K562 (cell line): ENCODE data around the gene DNAJC30. TPM values are rescaled to one million over a fixed set of nuclear protein-coding genes. Genes with fewer than 3 reads are reported as not detected.
A peak's percentile ranks its signal among the peaks of the same experiment; 100 is the strongest.

Experiments used
- BCLAF1 ChIP-seq, 2 experiments: fragments of 450-650 bp in 1 of 2; IDR thresholded peaks; 2 replicates each; pipeline ENCODE4 v1.6.1; 2011 to 2017; ENCODE audit warnings: low read depth in 2 of 2, antibody characterized with exemption in 1 of 2, borderline replicate concordance in 1 of 2, low read length in 1 of 2, mild to moderate bottlenecking in 1 of 2, mixed read lengths in 1 of 2; ENCODE audit not compliant: control insufficient read depth in 1 of 2
- GABPA ChIP-seq: fragments of 200-800 bp; sonication (Bioruptor generic); conservative IDR thresholded peaks from 2 replicates; pipeline ENCODE4 v1.6.1; 2016; ENCODE audit warnings: low read depth, missing genetic modification characterization, missing compliant biosample characterization
- MAFK ChIP-seq: IDR thresholded peaks from 2 replicates; pipeline ENCODE4 v1.6.1; 2011; ENCODE audit warnings: low read length, improper control_type of control experiment
- MEF2D ChIP-seq: conservative IDR thresholded peaks from 2 replicates; pipeline ENCODE4 v1.6.1; 2016; ENCODE audit warnings: low read depth, missing genetic modification characterization, missing compliant biosample characterization
- POU5F1 ChIP-seq: fragments of 150-350 bp; IDR thresholded peaks from 2 replicates; pipeline ENCODE4 v1.6.1; 2014; ENCODE audit warnings: borderline replicate concordance, low read length, low read depth, mild to moderate bottlenecking; ENCODE audit not compliant: partially characterized antibody
- RAD51 ChIP-seq: fragments of 450-650 bp; IDR thresholded peaks from 2 replicates; pipeline ENCODE4 v1.7.1; 2016; ENCODE audit warnings: low read depth, mild to moderate bottlenecking, borderline replicate concordance
- RBM39 ChIP-seq: fragments of 200-400 bp; formaldehyde crosslinking; optimal IDR thresholded peaks from 2 replicates; pipeline ENCODE3; 2018; ENCODE audit warnings: low read depth, low read length
- SAFB ChIP-seq: fragments of 200-400 bp; formaldehyde crosslinking; IDR thresholded peaks from 2 replicates; pipeline ENCODE4 v1.6.1; 2017; ENCODE audit warnings: low read depth, low read length, borderline replicate concordance
- XRCC5 ChIP-seq: fragments of 200-400 bp; formaldehyde crosslinking; IDR thresholded peaks from 2 replicates; pipeline ENCODE4 v1.6.1; 2017; ENCODE audit warnings: low read depth, mild to moderate bottlenecking, low read length
- ZNF197 ChIP-seq: fragments of 200-800 bp; sonication (Bioruptor generic); IDR thresholded peaks from 2 replicates; pipeline ENCODE4 v1.6.1; 2016; ENCODE audit warnings: low read depth, missing genetic modification characterization, missing compliant biosample characterization
- ZNF311 ChIP-seq: fragments of 250-450 bp; sonication (Bioruptor Pico); IDR thresholded peaks from 2 replicates; pipeline ENCODE4 v1.4.0; 2020; ENCODE audit warnings: mild to moderate bottlenecking, moderate library complexity
- ZNF561 ChIP-seq: fragments of 450-650 bp; formaldehyde crosslinking; conservative IDR thresholded peaks from 2 replicates; pipeline ENCODE4 v1.4.0; 2020; ENCODE audit warnings: mild to moderate bottlenecking, moderate library complexity
- ZNF696 ChIP-seq: fragments of 250-450 bp; sonication (Bioruptor Pico); conservative IDR thresholded peaks from 2 replicates; pipeline ENCODE4 v1.4.0; 2020; ENCODE audit warnings: mild to moderate bottlenecking, moderate library complexity
- polyA plus RNA-seq, 8 experiments: library from polyadenylated mRNA; depleted of rRNA in 4 of 8; stranded (reverse) in 5 of 8; unstranded in 3 of 8; fragments of >200 nt; fragmentation: Nextera tagmentation in 2 of 8; fragmentation: Illumina TruSeq in 1 of 8; extraction: Ambion mirVana in 2 of 8; extraction: Trizol in 1 of 8; gene quantifications; 2 replicates each; pipeline versions ENCODE4 v1.2.1 to v1.2.3, GENCODE V29; 2011 to 2014; ENCODE audit warnings: inconsistent platforms in 1 of 8, missing spikeins in 1 of 8
- total RNA-seq, 7 experiments: library from RNA; depleted of rRNA in 6 of 7; stranded (reverse); fragments of >200 nt in 6 of 7; fragmentation: Illumina TruSeq in 2 of 7; extraction: Trizol in 2 of 7; gene quantifications; 2 replicates each; pipeline versions ENCODE4 v1.2.1 to v1.2.3, GENCODE V29; 2011 to 2021; ENCODE audit warnings: low replicate concordance in 1 of 7
- TF ChIP-seq, protein P1 (sequence below): fragments of 250-450 bp; sonication (Bioruptor Pico); IDR thresholded peaks from 2 replicates; pipeline ENCODE4 v1.4.0; 2020
- TF ChIP-seq, protein P2 (sequence below): conservative IDR thresholded peaks from 2 replicates; pipeline ENCODE4 v1.6.1; 2011; ENCODE audit warnings: low read depth, mild to moderate bottlenecking, low read length; ENCODE audit not compliant: control insufficient read depth
- TF ChIP-seq, protein P3 (sequence below): IDR thresholded peaks from 2 replicates; pipeline ENCODE4 v1.6.1; 2016; ENCODE audit warnings: missing genetic modification characterization, missing compliant biosample characterization
- TF ChIP-seq, protein P4 (sequence below): fragments of 150-350 bp; conservative IDR thresholded peaks from 2 replicates; pipeline ENCODE4 v1.6.1; 2014; ENCODE audit warnings: low read length

Gene DNAJC30
- total and polyA plus RNA-seq, 9 of the 15 experiments (the other 6 are each of a cell fraction or from before 2014, with no cell fraction given) = 1.1 to 11.3 (median 4.6) TPM

- TF ChIP-seq SAFB (peak; percentile 30; the same call in 1 of the 2 replicates), ZNF561 (CRISPR knock-in tag) (no peak), RBM39 (no peak), ZNF696 (CRISPR knock-in tag) (no peak), XRCC5 (0 out of 2 replicates have a peak, but pooled peaks have one; percentile 12), ZNF311 (CRISPR knock-in tag) (no peak), ZNF197 (CRISPR knock-in tag) (no peak), MEF2D (tag) (no peak), POU5F1 (no peak), RAD51 (no peak), GABPA (tag) (peak; percentile 45; the same call in 1 of the 2 replicates), MAFK (no peak), BCLAF1 (IDR thresholded peaks at IDR 0.05; ENCODE audit: borderline replicate concordance in 1 of 2, control insufficient read depth in 1 of 2, low read depth in 2 of 2, low read length in 1 of 2) (no peak)
- TF ChIP-seq, protein P1, sequence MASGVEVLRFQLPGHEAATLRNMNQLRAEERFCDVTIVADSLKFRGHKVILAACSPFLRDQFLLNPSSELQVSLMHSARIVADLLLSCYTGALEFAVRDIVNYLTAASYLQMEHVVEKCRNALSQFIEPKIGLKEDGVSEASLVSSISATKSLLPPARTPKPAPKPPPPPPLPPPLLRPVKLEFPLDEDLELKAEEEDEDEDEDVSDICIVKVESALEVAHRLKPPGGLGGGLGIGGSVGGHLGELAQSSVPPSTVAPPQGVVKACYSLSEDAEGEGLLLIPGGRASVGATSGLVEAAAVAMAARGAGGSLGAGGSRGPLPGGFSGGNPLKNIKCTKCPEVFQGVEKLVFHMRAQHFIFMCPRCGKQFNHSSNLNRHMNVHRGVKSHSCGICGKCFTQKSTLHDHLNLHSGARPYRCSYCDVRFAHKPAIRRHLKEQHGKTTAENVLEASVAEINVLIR = peak; percentile 97
- TF ChIP-seq, protein P2, sequence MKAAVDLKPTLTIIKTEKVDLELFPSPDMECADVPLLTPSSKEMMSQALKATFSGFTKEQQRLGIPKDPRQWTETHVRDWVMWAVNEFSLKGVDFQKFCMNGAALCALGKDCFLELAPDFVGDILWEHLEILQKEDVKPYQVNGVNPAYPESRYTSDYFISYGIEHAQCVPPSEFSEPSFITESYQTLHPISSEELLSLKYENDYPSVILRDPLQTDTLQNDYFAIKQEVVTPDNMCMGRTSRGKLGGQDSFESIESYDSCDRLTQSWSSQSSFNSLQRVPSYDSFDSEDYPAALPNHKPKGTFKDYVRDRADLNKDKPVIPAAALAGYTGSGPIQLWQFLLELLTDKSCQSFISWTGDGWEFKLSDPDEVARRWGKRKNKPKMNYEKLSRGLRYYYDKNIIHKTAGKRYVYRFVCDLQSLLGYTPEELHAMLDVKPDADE = peak; percentile 90
- TF ChIP-seq, protein P3, sequence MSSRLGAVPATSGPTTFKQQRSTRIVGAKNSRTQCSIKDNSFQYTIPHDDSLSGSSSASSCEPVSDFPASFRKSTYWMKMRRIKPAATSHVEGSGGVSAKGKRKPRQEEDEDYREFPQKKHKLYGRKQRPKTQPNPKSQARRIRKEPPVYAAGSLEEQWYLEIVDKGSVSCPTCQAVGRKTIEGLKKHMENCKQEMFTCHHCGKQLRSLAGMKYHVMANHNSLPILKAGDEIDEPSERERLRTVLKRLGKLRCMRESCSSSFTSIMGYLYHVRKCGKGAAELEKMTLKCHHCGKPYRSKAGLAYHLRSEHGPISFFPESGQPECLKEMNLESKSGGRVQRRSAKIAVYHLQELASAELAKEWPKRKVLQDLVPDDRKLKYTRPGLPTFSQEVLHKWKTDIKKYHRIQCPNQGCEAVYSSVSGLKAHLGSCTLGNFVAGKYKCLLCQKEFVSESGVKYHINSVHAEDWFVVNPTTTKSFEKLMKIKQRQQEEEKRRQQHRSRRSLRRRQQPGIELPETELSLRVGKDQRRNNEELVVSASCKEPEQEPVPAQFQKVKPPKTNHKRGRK = no peak
- TF ChIP-seq, protein P4, sequence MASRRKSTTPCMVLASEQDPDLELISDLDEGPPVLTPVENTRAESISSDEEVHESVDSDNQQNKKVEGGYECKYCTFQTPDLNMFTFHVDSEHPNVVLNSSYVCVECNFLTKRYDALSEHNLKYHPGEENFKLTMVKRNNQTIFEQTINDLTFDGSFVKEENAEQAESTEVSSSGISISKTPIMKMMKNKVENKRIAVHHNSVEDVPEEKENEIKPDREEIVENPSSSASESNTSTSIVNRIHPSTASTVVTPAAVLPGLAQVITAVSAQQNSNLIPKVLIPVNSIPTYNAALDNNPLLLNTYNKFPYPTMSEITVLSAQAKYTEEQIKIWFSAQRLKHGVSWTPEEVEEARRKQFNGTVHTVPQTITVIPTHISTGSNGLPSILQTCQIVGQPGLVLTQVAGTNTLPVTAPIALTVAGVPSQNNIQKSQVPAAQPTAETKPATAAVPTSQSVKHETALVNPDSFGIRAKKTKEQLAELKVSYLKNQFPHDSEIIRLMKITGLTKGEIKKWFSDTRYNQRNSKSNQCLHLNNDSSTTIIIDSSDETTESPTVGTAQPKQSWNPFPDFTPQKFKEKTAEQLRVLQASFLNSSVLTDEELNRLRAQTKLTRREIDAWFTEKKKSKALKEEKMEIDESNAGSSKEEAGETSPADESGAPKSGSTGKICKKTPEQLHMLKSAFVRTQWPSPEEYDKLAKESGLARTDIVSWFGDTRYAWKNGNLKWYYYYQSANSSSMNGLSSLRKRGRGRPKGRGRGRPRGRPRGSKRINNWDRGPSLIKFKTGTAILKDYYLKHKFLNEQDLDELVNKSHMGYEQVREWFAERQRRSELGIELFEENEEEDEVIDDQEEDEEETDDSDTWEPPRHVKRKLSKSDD = no peak
Observed at GRCh38 chr7:73683056-73683787, at the start of gene DNAJC30, which contains the start of gene BUD23 (continued).
